Endothelial cell (in vitro differentiated cells): Measurements from ENCODE around the gene C21orf91. TPM values are rescaled to one million over a fixed set of nuclear protein-coding genes. Genes with fewer than 3 reads are reported as not detected.

Experiments used
- DNase-seq: peaks from one replicate; pipeline ENCODE4 v3.0.0; 2021; ENCODE audit warnings: low spot score
- H3K27ac Mint-ChIP-seq: one replicate; pipeline ENCODE4 v1.8.0; 2021; ENCODE audit warnings: mixed read lengths, inconsistent platforms; ENCODE audit not compliant: unreplicated experiment
- H3K27me3 Mint-ChIP-seq: one replicate; pipeline ENCODE4 v1.8.0; 2021; ENCODE audit warnings: mild to moderate bottlenecking, moderate library complexity, mixed read lengths, inconsistent platforms; ENCODE audit not compliant: unreplicated experiment
- H3K36me3 Mint-ChIP-seq: one replicate; pipeline ENCODE4 v1.8.0; 2021; ENCODE audit warnings: mild to moderate bottlenecking, low read depth, mixed read lengths, inconsistent platforms; ENCODE audit not compliant: unreplicated experiment
- H3K4me1 Mint-ChIP-seq: one replicate; pipeline ENCODE4 v1.8.0; 2021; ENCODE audit warnings: mild to moderate bottlenecking, mixed read lengths, inconsistent platforms; ENCODE audit not compliant: unreplicated experiment
- H3K4me3 Mint-ChIP-seq: one replicate; pipeline ENCODE4 v1.8.0; 2021; ENCODE audit warnings: mild to moderate bottlenecking, mixed read lengths, inconsistent platforms; ENCODE audit not compliant: unreplicated experiment
- H3K9me3 Mint-ChIP-seq: one replicate; pipeline ENCODE4 v1.8.0; 2021; ENCODE audit warnings: mixed read lengths, inconsistent platforms; ENCODE audit not compliant: unreplicated experiment
- long read RNA-seq: library from polyadenylated mRNA; unstranded; transcript quantifications from one replicate; pipeline ENCODE4 v2.0.0, GENCODE V29; 2020; ENCODE audit not compliant: unreplicated experiment
- total RNA-seq: library from RNA; stranded (reverse); fragmentation: NEBNext Ultra II Directional; extraction: Animal tissue kit (Norgen Biotek cat#: 25700); gene quantifications from one replicate; pipeline ENCODE4 v1.2.1, GENCODE V29; 2021; ENCODE audit not compliant: unreplicated experiment
- TF ChIP-seq, protein P1 (sequence below): fragments of 200-600 bp; sonication (generic); IDR thresholded peaks from one replicate; pipeline ENCODE4 v1.5.0; 2021; ENCODE audit warnings: antibody characterized with exemption; ENCODE audit not compliant: unreplicated experiment

The C21orf91 gene
- 29.5 TPM for total RNA-seq
- long read RNA-seq, full-length matches to known transcripts, result 7 of 10 reads
- long read RNA-seq, partial matches to known transcripts, result 2 of 10 reads
- long read RNA-seq, other reads (novel, unspliced or antisense), result 1 of 10 reads

- Mint-ChIP-seq H3K27ac (peak within 1 kb of the TSS; percentile 98), H3K36me3 (peaks cover 6% of the 10 kb centered on the region), H3K9me3 (no peaks in the 10 kb centered on the region), H3K27me3 (peaks cover 2% of the 10 kb centered on the region), H3K4me1 (peaks cover 21% of the 10 kb centered on the region), H3K4me3 (peak within 1 kb of the TSS; percentile 91)
- peak; percentile 81 for DNase-seq
- TF ChIP-seq, protein P1, sequence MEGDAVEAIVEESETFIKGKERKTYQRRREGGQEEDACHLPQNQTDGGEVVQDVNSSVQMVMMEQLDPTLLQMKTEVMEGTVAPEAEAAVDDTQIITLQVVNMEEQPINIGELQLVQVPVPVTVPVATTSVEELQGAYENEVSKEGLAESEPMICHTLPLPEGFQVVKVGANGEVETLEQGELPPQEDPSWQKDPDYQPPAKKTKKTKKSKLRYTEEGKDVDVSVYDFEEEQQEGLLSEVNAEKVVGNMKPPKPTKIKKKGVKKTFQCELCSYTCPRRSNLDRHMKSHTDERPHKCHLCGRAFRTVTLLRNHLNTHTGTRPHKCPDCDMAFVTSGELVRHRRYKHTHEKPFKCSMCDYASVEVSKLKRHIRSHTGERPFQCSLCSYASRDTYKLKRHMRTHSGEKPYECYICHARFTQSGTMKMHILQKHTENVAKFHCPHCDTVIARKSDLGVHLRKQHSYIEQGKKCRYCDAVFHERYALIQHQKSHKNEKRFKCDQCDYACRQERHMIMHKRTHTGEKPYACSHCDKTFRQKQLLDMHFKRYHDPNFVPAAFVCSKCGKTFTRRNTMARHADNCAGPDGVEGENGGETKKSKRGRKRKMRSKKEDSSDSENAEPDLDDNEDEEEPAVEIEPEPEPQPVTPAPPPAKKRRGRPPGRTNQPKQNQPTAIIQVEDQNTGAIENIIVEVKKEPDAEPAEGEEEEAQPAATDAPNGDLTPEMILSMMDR, result no peak
Observed at GRCh38 chr21:17819114-17819876, at the start of gene C21orf91. C21orf91 (minus strand) TSS chr21:17819356; CDS start chr21:17818318, 1,038 bp downstream.

- H3K4me1 Mint-ChIP-seq, result no peaks in the 10 kb centered on the region
- H3K36me3 Mint-ChIP-seq, result no peaks in the 10 kb centered on the region
- TF ChIP-seq, protein P1, result no peak
- no peak overlapping the region for H3K27ac Mint-ChIP-seq
- DNase-seq, result no peak
- no peak overlapping the region for H3K4me3 Mint-ChIP-seq
- H3K27me3 Mint-ChIP-seq, result no peaks in the 10 kb centered on the region
- H3K9me3 Mint-ChIP-seq, result no peaks in the 10 kb centered on the region
Observed at GRCh38 chr21:17866590-17866989, 47.4 kb upstream of the C21orf91 start.

DNA sequence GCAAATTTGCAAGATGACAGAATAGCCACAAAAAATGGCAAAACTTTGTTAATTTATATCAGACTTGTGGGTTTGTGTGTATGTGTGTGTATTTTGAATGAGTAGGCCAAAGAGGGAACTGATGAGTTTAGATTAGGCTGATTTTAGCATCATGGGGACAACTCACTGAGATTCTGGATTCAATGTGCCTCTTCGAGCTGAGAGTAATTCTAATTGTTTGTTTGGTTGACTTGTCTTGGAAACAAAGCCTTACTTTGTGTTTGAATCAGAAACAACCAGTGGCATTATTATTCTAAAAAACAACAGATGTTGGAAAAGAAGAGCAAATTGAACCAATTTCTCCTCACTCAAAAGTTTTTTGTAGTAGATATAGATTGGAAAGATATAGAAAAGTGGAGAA, 40.5 kb upstream of the C21orf91 start:
- no peak overlapping the region for H3K4me3 Mint-ChIP-seq
- H3K27me3 Mint-ChIP-seq, result no peaks in the 10 kb centered on the region
- H3K36me3 Mint-ChIP-seq, result no peaks in the 10 kb centered on the region
- no peak overlapping the region for H3K27ac Mint-ChIP-seq
- TF ChIP-seq, protein P1, result no peak
- no peak for DNase-seq
- no peaks in the 10 kb centered on the region for H3K9me3 Mint-ChIP-seq
- no peaks in the 10 kb centered on the region for H3K4me1 Mint-ChIP-seq

DNA sequence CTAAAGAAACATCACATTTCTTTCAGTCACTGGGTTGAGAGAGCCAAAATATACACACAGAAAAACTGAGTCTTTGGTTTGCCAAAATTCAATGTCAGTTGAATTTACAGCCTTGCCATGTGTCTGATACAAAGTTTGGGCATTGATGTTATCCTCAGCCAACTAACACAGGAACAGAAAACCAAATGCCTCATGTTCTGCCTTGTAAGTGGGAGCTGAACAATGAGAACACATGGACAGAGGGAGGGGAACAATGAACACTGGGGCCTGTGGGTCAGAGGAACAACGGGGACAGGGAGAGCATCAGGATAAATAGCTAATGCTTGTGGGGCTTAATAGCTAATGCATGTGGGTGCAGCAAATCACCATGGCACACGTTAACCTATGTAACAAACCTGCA, 39.6 kb upstream of the C21orf91 start:
- H3K4me3 Mint-ChIP-seq, result no peak overlapping the region
- no peaks in the 10 kb centered on the region for H3K27me3 Mint-ChIP-seq
- TF ChIP-seq, protein P1, result no peak
- H3K27ac Mint-ChIP-seq, result no peak overlapping the region
- H3K9me3 Mint-ChIP-seq, result no peaks in the 10 kb centered on the region
- H3K4me1 Mint-ChIP-seq, result no peaks in the 10 kb centered on the region
- no peaks in the 10 kb centered on the region for H3K36me3 Mint-ChIP-seq
- DNase-seq, result no peak

- no peaks in the 10 kb centered on the region for H3K9me3 Mint-ChIP-seq
- H3K4me3 Mint-ChIP-seq, result no peak overlapping the region
- no peaks in the 10 kb centered on the region for H3K36me3 Mint-ChIP-seq
- no peaks in the 10 kb centered on the region for H3K4me1 Mint-ChIP-seq
- no peak for DNase-seq
- no peak overlapping the region for H3K27ac Mint-ChIP-seq
- TF ChIP-seq, protein P1, result no peak
- H3K27me3 Mint-ChIP-seq, result peaks cover 2% of the 10 kb centered on the region
Observed at GRCh38 chr21:17854745-17855144, 35.6 kb upstream of the C21orf91 start.
